SK-N-MC (cell line): ENCODE data around the gene KRT40.

Source experiments
- EZH2 ChIP-seq: fragments of 200-600 bp; sonication (generic); IDR thresholded peaks from one replicate; pipeline ENCODE4 v1.6.1; 2017; ENCODE audit warnings: antibody characterized with exemption
- POLR2AphosphoS5 ChIP-seq: IDR thresholded peaks from 2 replicates; pipeline ENCODE4 v1.6.1; 2012; ENCODE audit warnings: mild to moderate bottlenecking, low read depth, low read length, borderline replicate concordance

GRCh38 chr17:41019415-41019814 lies 35.3 kb upstream of the KRT40 start:
- no peak for TF ChIP-seq POLR2AphosphoS5
- TF ChIP-seq EZH2 = no peak
